HG02798 (cell line): ENCODE data around the gene FBXW8.

Experiments
- ATAC-seq: cut with Tn5 transposase; IDR thresholded peaks from one replicate; pipeline ENCODE4 v1.9.1; 2021; ENCODE audit warnings: mild to moderate bottlenecking; ENCODE audit not compliant: unreplicated experiment, poor library complexity

The FBXW8 gene

GRCh38 chr12:116922194-116922897 lies 11.6 kb downstream of the FBXW8 start:
- ATAC-seq, result peak; percentile 73

GRCh38 chr12:116924558-116925453 lies 14.1 kb downstream of the FBXW8 start:
- ATAC-seq, result peak; percentile 58

- ATAC-seq, result no peak
Observed at GRCh38 chr12:116926283-116927243, 15.8 kb downstream of the FBXW8 start.

GRCh38 chr12:116927244-116927940 lies 16.6 kb downstream of the FBXW8 start:
- no peak for ATAC-seq

- ATAC-seq, result no peak
Observed at GRCh38 chr12:116928504-116928903, 17.8 kb downstream of the FBXW8 start.

- ATAC-seq, result no peak
Observed at GRCh38 chr12:116929885-116930284, 19.1 kb downstream of the FBXW8 start.

GRCh38 chr12:116931665-116932064 lies 20.9 kb downstream of the FBXW8 start:
- ATAC-seq, result no peak

- no peak for ATAC-seq
Observed at GRCh38 chr12:116933091-116933490, 22.3 kb downstream of the FBXW8 start.

GRCh38 chr12:116933512-116934246 lies 22.9 kb downstream of the FBXW8 start:
- ATAC-seq, result no peak

GRCh38 chr12:116934908-116935705 lies 24.4 kb downstream of the FBXW8 start:
- no peak for ATAC-seq

- no peak for ATAC-seq
Observed at GRCh38 chr12:116937640-116938039, 26.9 kb downstream of the FBXW8 start.

GRCh38 chr12:116939734-116940133 lies 29.0 kb downstream of the FBXW8 start:
- no peak for ATAC-seq

GRCh38 chr12:116941188-116941587 lies 30.4 kb downstream of the FBXW8 start:
- no peak for ATAC-seq

- no peak for ATAC-seq
Observed at GRCh38 chr12:116943419-116944372, 32.9 kb downstream of the FBXW8 start.

GRCh38 chr12:116945886-116946550 lies 35.3 kb downstream of the FBXW8 start:
- no peak for ATAC-seq

GRCh38 chr12:116948298-116948697 lies 37.5 kb downstream of the FBXW8 start:
- no peak for ATAC-seq
